ENCODE measurements around the gene ZNF514.
A peak's percentile ranks its signal among the peaks of the same experiment; 100 is the strongest.

ZNF514 gene

DNA sequence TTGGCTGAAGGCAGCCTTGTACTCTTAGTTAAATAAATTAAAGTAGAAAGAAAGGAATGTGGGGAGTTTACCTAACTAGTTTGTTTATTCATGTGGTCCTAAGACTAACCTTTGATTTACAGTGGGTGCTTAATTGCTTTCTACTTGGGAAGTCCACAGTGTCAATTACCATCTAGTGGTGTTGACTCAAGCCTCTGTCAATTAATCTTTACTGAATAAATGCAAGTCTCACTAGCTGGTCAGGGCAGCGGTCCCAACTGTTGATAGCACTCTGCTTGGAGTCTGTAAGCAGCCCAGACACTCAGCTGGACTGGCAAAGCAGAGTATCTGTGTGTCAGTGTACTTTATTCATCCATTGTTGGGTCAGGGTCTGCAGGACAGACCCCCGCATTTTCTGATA, 15.8 kb downstream of the ZNF514 start:
- H3K4me3 ChIP-seq (ENCODE audit: low read length), result no peak overlapping the region
- no peak for DNase-seq (ENCODE audit: low read depth)
- no peak for TF ChIP-seq CTCF (IDR thresholded peaks at IDR 0.05; ENCODE audit: insufficient read depth, low read depth, low read length, missing control alignments)

- DNase-seq (ENCODE audit: low read depth), result no peak
- TF ChIP-seq CTCF (IDR thresholded peaks at IDR 0.05; ENCODE audit: insufficient read depth, low read depth, low read length, missing control alignments), result no peak
- no peak overlapping the region for H3K4me3 ChIP-seq (ENCODE audit: low read length)
Observed at GRCh38 chr2:95138702-95139101, 20.9 kb downstream of the ZNF514 start.

DNA sequence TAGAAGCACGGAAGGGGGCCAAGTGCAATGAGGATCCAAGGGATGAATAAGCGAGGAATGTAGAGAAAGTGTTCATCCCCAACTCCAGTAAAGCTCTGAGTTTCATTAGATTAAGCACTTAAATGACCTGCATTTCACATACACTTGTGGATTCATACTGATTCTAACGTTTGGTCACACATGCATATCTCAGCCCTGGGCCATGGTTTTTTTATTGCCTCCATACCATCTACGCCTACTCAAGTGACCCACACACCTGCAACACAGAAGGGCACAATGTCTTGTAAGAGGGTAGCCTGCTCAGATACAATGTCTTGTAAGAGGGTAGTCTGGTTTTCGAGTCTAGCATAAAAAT, 37.5 kb downstream of the ZNF514 start:
- no peak for DNase-seq (ENCODE audit: low read depth)
- no peak for TF ChIP-seq CTCF (IDR thresholded peaks at IDR 0.05; ENCODE audit: insufficient read depth, low read depth, low read length, missing control alignments)
- peak overlapping the region; percentile 96 for H3K4me3 ChIP-seq (ENCODE audit: low read length)

GRCh38 chr2:95121407-95122196, 38.0 kb downstream of the ZNF514 start, which contains the start of gene MRPS5:
Gene MRPS5, minus strand, starts transcription at chr2:95121808. Its CDS starts 17 bp downstream, at chr2:95121791.
- H3K4me3 ChIP-seq (ENCODE audit: low read length), result peak within 1 kb of the TSS; percentile 96
- DNase-seq (ENCODE audit: low read depth), result peak; percentile 70
- TF ChIP-seq CTCF (IDR thresholded peaks at IDR 0.05; ENCODE audit: insufficient read depth, low read depth, low read length, missing control alignments), result no peak

DNA sequence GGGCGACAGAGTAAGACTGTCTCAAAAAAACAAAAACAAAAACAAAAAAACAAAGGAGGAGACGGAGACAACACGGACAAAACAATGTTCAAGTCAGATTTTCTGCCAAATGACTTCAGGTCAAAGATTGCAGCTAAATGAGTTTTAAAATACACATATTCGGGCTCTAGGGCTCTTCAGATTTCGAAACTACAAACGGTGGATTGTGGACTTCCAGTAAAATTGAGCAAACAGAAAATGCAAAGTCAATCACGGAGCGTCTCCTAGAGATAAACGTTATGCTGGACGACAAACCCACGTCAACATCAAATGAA, 38.6 kb downstream of the ZNF514 start:
- H3K4me3 ChIP-seq (ENCODE audit: low read length), result peak overlapping the region; percentile 96
- no peak for DNase-seq (ENCODE audit: low read depth)
- no peak for TF ChIP-seq CTCF (IDR thresholded peaks at IDR 0.05; ENCODE audit: insufficient read depth, low read depth, low read length, missing control alignments)

GRCh38 chr2:95115418-95115817, 44.2 kb downstream of the ZNF514 start:
- H3K4me3 ChIP-seq (ENCODE audit: low read length), result no peak overlapping the region
- DNase-seq (ENCODE audit: low read depth), result peak; percentile 69
- TF ChIP-seq CTCF (IDR thresholded peaks at IDR 0.05; ENCODE audit: insufficient read depth, low read depth, low read length, missing control alignments), result peak; percentile 90

GRCh38 chr2:95113464-95113863, 46.2 kb downstream of the ZNF514 start:
- DNase-seq (ENCODE audit: low read depth), result no peak
- TF ChIP-seq CTCF (IDR thresholded peaks at IDR 0.05; ENCODE audit: insufficient read depth, low read depth, low read length, missing control alignments), result no peak
- no peak overlapping the region for H3K4me3 ChIP-seq (ENCODE audit: low read length)

Measured in epithelial cell of esophagus (primary cell).